Heart left ventricle (tissue), 13 donors: ENCODE measurements around the gene SAMM50.

Experiments used
- CTCF ChIP-seq, 12 donors: fragments of 200-600 bp; sonication (generic) in 4 of 12; IDR thresholded peaks; one replicate each; pipeline versions ENCODE4 v1.5.0 to v1.8.0; 2018 to 2022; ENCODE audit warnings: antibody characterized with exemption in 12 of 12, mild to moderate bottlenecking in 5 of 12
- POLR2A ChIP-seq, 2 donors: fragments of 450-650 bp; IDR thresholded peaks; one replicate each; pipeline ENCODE4 v1.6.1; 2017; ENCODE audit warnings: antibody characterized with exemption in 2 of 2, mild to moderate bottlenecking in 2 of 2, moderate library complexity in 2 of 2
- donor health status: ischemic (EF 13 %, LVEDD 7.1; RV severe dilation, severe dysfunction).
- donor health status: DM: no; HTN: yes; CAD: no.
- donor health status: DM: no; HTN: no; CAD: no.
- donor health status: ischemic (EF 25% LVEDD 6.9; RV normal size, moderate dysfunction).
- donor health status: ischemic (EF 25% LVEDD 5.7; RV mildly dilated, moderate dysfunction).
- donor health status: ischemic (EF 35%, LVEDD 5.7; RV mildly dilated, moderate dysfunction).
- donor health status: nonischemic (EF 11% LVEDD 7.7; RV severe dilation, severe dysfunction).
- donor health status: DM: yes; HTN: yes; CAD: no.
- donor health status: PGD.
- donor health status: ischemic (EF 29% LVEDD 5.4; RV normal size, mild dysfunction).
- donor health status: nonischemic (EF 23%, LVEDD 6.1; RV moderate dilation, normal function).

DNA sequence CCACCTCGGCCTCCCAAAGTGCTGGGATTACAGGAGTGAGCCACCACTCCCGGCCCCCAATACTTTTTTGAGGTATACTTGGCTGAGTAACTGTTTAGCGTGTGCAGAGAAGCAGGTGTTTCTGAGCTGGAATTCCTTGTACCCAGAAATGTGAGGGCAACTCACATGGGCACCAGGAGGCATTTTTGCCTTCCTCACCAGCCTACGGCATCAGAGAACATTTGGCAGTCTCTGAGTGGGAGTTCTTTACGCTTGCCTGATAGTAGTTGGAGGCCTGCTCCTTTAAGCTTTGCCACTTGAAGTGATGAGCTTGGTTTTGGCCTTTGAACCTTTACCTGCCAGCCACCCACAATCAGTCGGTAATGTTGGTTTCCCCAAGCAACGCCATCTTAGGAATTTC is 78.0 kb downstream of the SAMM50 start:
- TF ChIP-seq CTCF (IDR thresholded peaks at IDR 0.05) (no peak), POLR2A (IDR thresholded peaks at IDR 0.05) (no peak)
